Uterus (tissue), 4 donors: ENCODE measurements around the gene PRX. TPM values are rescaled to one million over a fixed set of nuclear protein-coding genes. Genes with fewer than 3 reads are reported as not detected.

Source experiments
- DNase-seq, 2 donors: peaks; one replicate each; pipeline ENCODE4 v3.0.0-alpha.2; 2019 to 2020
- H3K27ac ChIP-seq, 2 donors: fragments of 200-600 bp; sonication (generic); 1 replicate in 1 of 2; 2 replicates in 1 of 2; pipeline ENCODE4 v1.5.1; 2016 to 2018
- H3K27me3 ChIP-seq, 2 donors: fragments of 200-600 bp; sonication (generic); one replicate each; pipeline ENCODE4 v1.5.1; 2018 to 2019; ENCODE audit warnings: control low read depth in 1 of 2
- H3K36me3 ChIP-seq, 2 donors: fragments of 200-600 bp; sonication (generic); one replicate each; pipeline ENCODE4 v1.5.1; 2019; ENCODE audit warnings: control low read depth in 1 of 2
- H3K4me1 ChIP-seq, 2 donors: fragments of 200-600 bp; sonication (generic); one replicate each; pipeline ENCODE4 v1.5.1; 2018 to 2019; ENCODE audit warnings: control low read depth in 1 of 2
- H3K4me3 ChIP-seq, 2 donors: fragments of 200-600 bp; sonication (generic); 1 replicate in 1 of 2; 2 replicates in 1 of 2; pipeline ENCODE4 v1.5.1; 2018 to 2019; ENCODE audit warnings: mild to moderate bottlenecking in 1 of 2
- H3K9me3 ChIP-seq, 2 donors: fragments of 200-600 bp; sonication (generic); one replicate each; pipeline ENCODE4 v1.5.1; 2019; ENCODE audit warnings: control low read depth in 1 of 2
- POLR2A ChIP-seq, 2 donors: fragments of 450-650 bp; IDR thresholded peaks; one replicate each; pipeline ENCODE4 v1.6.1; 2016; ENCODE audit warnings: antibody characterized with exemption in 2 of 2, mild to moderate bottlenecking in 1 of 2, moderate library complexity in 1 of 2
- intact Hi-C: fragments of 100-400 bp; cut with DNase I; formaldehyde crosslinking; loops from one replicate; pipeline ENCODE4 v1.15.1; 2023; ENCODE audit warnings: low total_unique reads
- total RNA-seq, 4 donors: library from RNA; depleted of rRNA in 3 of 4; stranded (reverse); fragments of >200 nt in 3 of 4; gene quantifications; one replicate each; pipeline versions ENCODE4 v1.1.0 to v1.2.4, GENCODE V29; 2014 to 2023
- TF ChIP-seq, protein P1 (sequence below), 4 experiments: fragments of 200-600 bp in 2 of 4; fragments of 450-650 bp in 2 of 4; sonication (generic) in 2 of 4; IDR thresholded peaks; one replicate each; pipeline ENCODE4 v1.5.1; 2016 to 2019; ENCODE audit warnings: antibody characterized with exemption in 4 of 4, mild to moderate bottlenecking in 2 of 4, moderate library complexity in 1 of 4
- donor health status: DM: yes; HTN: yes; CAD: no.

PRX gene
- total RNA-seq, 4 donors from 2014 or later = 3.3 to 7.5 (median 4.8) TPM

DNA sequence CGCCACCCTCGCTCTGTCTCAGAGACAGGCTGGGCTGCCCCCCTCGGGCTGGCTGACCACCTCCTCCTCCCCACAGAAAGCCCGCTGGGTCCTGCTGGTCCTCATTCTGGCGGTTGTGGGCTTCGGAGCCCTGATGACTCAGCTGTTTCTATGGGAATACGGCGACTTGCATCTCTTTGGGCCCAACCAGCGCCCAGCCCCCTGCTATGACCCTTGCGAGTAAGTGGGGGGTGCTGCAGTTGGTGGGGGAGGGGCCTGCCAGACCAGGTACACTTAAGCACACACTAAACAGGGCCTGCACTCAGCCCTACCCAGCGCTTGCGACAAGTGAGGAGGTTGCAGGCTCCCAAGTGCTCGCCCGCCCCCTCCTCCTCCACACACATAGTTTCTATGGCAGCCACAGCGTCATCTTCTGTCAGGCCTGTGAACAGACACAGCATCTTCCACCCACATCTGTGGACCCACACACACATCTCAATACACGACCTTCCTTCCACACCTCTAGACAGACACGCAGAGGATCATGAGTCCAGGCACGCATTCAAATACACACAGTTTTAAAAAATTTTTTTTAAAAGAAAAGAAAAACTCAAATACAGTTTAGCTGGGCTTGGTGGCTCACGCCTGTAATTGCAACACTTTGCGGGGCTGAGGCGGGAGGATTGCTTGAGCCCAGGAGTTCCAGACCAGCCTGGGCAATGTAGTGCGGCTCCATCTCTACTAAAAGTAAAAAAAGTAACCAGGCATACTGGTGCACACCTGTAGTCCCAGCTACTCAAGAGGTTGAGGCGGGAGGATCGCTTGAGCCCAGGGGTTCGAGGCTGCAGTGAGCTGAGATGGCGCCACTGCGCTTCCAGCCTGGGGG is 46.2 kb downstream of the PRX start:
- H3K9me3 ChIP-seq = no peaks in the 10 kb centered on the region
- no peak overlapping the region for H3K4me3 ChIP-seq
- no peaks in the 10 kb centered on the region for H3K36me3 ChIP-seq
- no peaks in the 10 kb centered on the region for H3K27me3 ChIP-seq
- no peak overlapping the region for H3K27ac ChIP-seq
- no peak for DNase-seq
- no peaks in the 10 kb centered on the region for H3K4me1 ChIP-seq
- TF ChIP-seq, protein P1, sequence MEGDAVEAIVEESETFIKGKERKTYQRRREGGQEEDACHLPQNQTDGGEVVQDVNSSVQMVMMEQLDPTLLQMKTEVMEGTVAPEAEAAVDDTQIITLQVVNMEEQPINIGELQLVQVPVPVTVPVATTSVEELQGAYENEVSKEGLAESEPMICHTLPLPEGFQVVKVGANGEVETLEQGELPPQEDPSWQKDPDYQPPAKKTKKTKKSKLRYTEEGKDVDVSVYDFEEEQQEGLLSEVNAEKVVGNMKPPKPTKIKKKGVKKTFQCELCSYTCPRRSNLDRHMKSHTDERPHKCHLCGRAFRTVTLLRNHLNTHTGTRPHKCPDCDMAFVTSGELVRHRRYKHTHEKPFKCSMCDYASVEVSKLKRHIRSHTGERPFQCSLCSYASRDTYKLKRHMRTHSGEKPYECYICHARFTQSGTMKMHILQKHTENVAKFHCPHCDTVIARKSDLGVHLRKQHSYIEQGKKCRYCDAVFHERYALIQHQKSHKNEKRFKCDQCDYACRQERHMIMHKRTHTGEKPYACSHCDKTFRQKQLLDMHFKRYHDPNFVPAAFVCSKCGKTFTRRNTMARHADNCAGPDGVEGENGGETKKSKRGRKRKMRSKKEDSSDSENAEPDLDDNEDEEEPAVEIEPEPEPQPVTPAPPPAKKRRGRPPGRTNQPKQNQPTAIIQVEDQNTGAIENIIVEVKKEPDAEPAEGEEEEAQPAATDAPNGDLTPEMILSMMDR (IDR thresholded peaks at IDR 0.05) = no peak
- no peak for TF ChIP-seq POLR2A (IDR thresholded peaks at IDR 0.05)
- intact Hi-C loops = no loop called here

- peak; percentile 66 to 74 for DNase-seq
- peak in 1 of 2 donors; percentile 46 for TF ChIP-seq POLR2A (IDR thresholded peaks at IDR 0.05)
- TF ChIP-seq, protein P1 (IDR thresholded peaks at IDR 0.05) = no peak
- Histone ChIP-seq H3K27me3 (no peaks in the 10 kb centered on the region), H3K27ac (peak overlapping the region in 1 of 2 donors; percentile 26), H3K36me3 (no peaks in the 10 kb centered on the region), H3K9me3 (no peaks in the 10 kb centered on the region), H3K4me3 (peak overlapping the region; percentile 23 to 33), H3K4me1 (no peaks in the 10 kb centered on the region)
- intact Hi-C loops = no loop called here
These were observed 47.4 kb downstream of the PRX start for GRCh38 chr19:40365613-40366401.

DNA sequence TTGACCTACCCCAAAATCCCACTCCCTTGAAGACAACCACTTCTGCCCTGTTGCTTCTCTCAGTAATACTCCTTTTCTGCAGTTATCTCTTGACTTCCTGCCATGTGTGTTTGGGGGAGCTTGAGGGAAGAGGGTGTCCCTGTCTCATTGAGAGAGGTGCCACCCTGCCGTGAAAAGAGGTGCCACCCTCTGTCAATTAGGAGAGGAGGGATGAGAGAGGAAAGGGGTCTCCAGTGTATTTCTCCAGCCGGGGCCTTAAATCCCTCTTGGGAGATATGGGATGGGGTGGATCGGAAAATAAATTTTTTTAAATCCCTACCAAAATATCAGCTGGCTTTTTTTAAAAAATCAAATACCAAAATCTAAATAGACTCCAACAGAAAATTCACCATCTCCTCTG is 48.2 kb downstream of the PRX start:
- H3K4me1 ChIP-seq = no peaks in the 10 kb centered on the region
- peak overlapping the region in 1 of 2 donors; percentile 33 for H3K4me3 ChIP-seq
- TF ChIP-seq, protein P1 (IDR thresholded peaks at IDR 0.05) = no peak
- TF ChIP-seq POLR2A (IDR thresholded peaks at IDR 0.05) = no peak
- intact Hi-C loops = no loop called here
- H3K36me3 ChIP-seq = no peaks in the 10 kb centered on the region
- no peaks in the 10 kb centered on the region for H3K27me3 ChIP-seq
- H3K9me3 ChIP-seq = no peaks in the 10 kb centered on the region
- H3K27ac ChIP-seq = no peak overlapping the region
- DNase-seq = no peak

DNA sequence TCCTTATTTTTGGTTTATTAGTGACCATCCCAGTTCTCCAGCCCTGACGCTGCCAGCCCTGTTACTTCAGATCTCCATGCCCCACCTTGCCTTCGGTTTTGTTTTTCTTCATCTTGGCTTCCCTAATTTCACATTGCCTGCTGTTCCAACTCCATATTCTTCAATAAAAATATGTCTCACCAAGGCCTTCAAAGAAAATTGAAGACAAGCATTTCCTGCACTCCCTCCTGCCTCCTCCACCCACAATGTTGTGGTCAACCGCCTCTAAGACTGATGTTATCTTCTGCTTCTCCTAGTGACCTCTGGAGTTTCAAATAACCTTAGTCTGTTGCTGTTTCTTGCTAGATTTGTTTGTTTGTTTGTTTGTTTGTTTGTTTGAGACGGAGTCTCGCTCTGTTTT is 50.1 kb downstream of the PRX start:
- TF ChIP-seq POLR2A (IDR thresholded peaks at IDR 0.05) = no peak
- TF ChIP-seq, protein P1 (IDR thresholded peaks at IDR 0.05) = no peak
- Histone ChIP-seq H3K4me1 (no peaks in the 10 kb centered on the region), H3K36me3 (no peaks in the 10 kb centered on the region), H3K9me3 (no peaks in the 10 kb centered on the region), H3K4me3 (no peak overlapping the region), H3K27ac (no peak overlapping the region), H3K27me3 (no peaks in the 10 kb centered on the region)
- intact Hi-C loops = no loop called here
- DNase-seq = no peak

GRCh38 chr19:40362160-40362559 is 51.0 kb downstream of the PRX start:
- H3K36me3 ChIP-seq = no peaks in the 10 kb centered on the region
- H3K4me3 ChIP-seq = no peak overlapping the region
- no peaks in the 10 kb centered on the region for H3K27me3 ChIP-seq
- no peak overlapping the region for H3K27ac ChIP-seq
- intact Hi-C loops = no loop called here
- H3K9me3 ChIP-seq = no peaks in the 10 kb centered on the region
- no peaks in the 10 kb centered on the region for H3K4me1 ChIP-seq
- DNase-seq = no peak
- TF ChIP-seq, protein P1 (IDR thresholded peaks at IDR 0.05) = no peak
- TF ChIP-seq POLR2A (IDR thresholded peaks at IDR 0.05) = no peak
